Measurements from ENCODE around the gene BABAM2.

DNA sequence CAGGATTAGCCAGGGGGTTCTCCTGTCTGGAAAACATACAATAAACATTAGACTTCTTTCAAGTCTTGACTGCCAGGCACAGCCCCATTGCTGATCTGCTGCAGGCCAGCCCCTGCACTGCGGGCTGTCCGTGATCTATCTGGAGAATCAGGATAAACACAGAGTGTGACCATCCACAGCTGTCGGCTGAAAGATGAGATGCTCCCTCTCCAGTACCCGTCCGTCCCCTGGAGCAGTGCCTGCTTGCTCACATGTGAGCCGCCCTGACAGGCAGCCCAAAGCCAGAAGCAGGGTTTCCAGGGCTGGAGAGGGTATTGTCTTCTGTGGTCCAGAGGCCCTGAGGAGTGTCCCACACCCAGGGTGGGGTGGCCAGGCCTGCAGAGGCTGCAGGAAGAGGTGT, 456.1 kb downstream of the BABAM2 start:
- no peak for TF ChIP-seq POLR2A (IDR thresholded peaks at IDR 0.05; ENCODE audit: low read depth, low read length)
- TF ChIP-seq, protein P1, sequence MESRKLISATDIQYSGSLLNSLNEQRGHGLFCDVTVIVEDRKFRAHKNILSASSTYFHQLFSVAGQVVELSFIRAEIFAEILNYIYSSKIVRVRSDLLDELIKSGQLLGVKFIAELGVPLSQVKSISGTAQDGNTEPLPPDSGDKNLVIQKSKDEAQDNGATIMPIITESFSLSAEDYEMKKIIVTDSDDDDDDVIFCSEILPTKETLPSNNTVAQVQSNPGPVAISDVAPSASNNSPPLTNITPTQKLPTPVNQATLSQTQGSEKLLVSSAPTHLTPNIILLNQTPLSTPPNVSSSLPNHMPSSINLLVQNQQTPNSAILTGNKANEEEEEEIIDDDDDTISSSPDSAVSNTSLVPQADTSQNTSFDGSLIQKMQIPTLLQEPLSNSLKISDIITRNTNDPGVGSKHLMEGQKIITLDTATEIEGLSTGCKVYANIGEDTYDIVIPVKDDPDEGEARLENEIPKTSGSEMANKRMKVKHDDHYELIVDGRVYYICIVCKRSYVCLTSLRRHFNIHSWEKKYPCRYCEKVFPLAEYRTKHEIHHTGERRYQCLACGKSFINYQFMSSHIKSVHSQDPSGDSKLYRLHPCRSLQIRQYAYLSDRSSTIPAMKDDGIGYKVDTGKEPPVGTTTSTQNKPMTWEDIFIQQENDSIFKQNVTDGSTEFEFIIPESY (IDR thresholded peaks at IDR 0.05) = no peak
- no peak for TF ChIP-seq MTA3 (IDR thresholded peaks at IDR 0.05; ENCODE audit: borderline replicate concordance, low read length)
- TF ChIP-seq, protein P2, sequence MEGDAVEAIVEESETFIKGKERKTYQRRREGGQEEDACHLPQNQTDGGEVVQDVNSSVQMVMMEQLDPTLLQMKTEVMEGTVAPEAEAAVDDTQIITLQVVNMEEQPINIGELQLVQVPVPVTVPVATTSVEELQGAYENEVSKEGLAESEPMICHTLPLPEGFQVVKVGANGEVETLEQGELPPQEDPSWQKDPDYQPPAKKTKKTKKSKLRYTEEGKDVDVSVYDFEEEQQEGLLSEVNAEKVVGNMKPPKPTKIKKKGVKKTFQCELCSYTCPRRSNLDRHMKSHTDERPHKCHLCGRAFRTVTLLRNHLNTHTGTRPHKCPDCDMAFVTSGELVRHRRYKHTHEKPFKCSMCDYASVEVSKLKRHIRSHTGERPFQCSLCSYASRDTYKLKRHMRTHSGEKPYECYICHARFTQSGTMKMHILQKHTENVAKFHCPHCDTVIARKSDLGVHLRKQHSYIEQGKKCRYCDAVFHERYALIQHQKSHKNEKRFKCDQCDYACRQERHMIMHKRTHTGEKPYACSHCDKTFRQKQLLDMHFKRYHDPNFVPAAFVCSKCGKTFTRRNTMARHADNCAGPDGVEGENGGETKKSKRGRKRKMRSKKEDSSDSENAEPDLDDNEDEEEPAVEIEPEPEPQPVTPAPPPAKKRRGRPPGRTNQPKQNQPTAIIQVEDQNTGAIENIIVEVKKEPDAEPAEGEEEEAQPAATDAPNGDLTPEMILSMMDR (IDR thresholded peaks at IDR 0.05 in 2 of 3, conservative IDR thresholded peaks at IDR 0.05 in 1 of 3; ENCODE audit: control insufficient read depth in 2 of 3, extremely low read depth in 1 of 3, insufficient read depth in 1 of 3, low read depth in 3 of 3, low read length in 3 of 3) = no peak
- TF ChIP-seq, protein P3, sequence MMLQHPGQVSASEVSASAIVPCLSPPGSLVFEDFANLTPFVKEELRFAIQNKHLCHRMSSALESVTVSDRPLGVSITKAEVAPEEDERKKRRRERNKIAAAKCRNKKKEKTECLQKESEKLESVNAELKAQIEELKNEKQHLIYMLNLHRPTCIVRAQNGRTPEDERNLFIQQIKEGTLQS (IDR thresholded peaks at IDR 0.05; ENCODE audit: borderline replicate concordance, extremely low read depth, low read depth, low read length) = no peak
- no peak for TF ChIP-seq ESRRA (IDR thresholded peaks at IDR 0.05; ENCODE audit: low read length)
- no peak for TF ChIP-seq SMC3 (IDR thresholded peaks at IDR 0.05; ENCODE audit: borderline replicate concordance, low read length)
- no peak for TF ChIP-seq HDAC6 (IDR thresholded peaks at IDR 0.05; ENCODE audit: unreplicated experiment)
- TF ChIP-seq RBBP5 (conservative IDR thresholded peaks at IDR 0.05) = no peak
